Muscle of back (tissue), 10 donors: Measurements from ENCODE around the gene SNX3. TPM values are rescaled to one million over a fixed set of nuclear protein-coding genes. Genes with fewer than 3 reads are reported as not detected.

ENCODE experiments used
- polyA plus RNA-seq, 10 donors: library from polyadenylated mRNA; unstranded; fragments of 120-200 nt; gene quantifications; one replicate each; pipeline ENCODE4 v1.2.1, GENCODE V29; 2013; ENCODE audit not compliant: insufficient read length in 10 of 10

The SNX3 gene
- polyA plus RNA-seq, 10 donors, result 217 to 256 (median 247) TPM

Other genes with a start within 250 kb of the SNX3 start
- gene OSTM1, start 186.3 kb downstream of the SNX3 start, polyA plus RNA-seq, result 10 to 100 TPM; 16.8 to 30.3 (median 23.8) TPM
- under 1 TPM in 3 of 10 donors, not detected in 7; 0.07 to 0.13 (median 0.13) TPM for gene NR2E1, start 95.0 kb downstream of the SNX3 start, polyA plus RNA-seq
- gene AFG1L, start 34.0 kb upstream of the SNX3 start, polyA plus RNA-seq, result 1 to 10 TPM; 4.0 to 6.0 (median 5.0) TPM